Measurements from ENCODE around the gene MAGEB6B.
"Not testable (repeated sequence)": the region's sequence is repeated elsewhere in the genome, so short reads cannot be mapped to it uniquely, and the experiment has no call there.

MAGEB6B gene

GRCh38 chrX:26160301-26160700 is at the start of gene MAGEB6B:
TSS of gene MAGEB6B (plus strand) at chrX:26160601. CDS start at chrX:26160601, 0 bp downstream.
- DNase-seq: no peak

DNA sequence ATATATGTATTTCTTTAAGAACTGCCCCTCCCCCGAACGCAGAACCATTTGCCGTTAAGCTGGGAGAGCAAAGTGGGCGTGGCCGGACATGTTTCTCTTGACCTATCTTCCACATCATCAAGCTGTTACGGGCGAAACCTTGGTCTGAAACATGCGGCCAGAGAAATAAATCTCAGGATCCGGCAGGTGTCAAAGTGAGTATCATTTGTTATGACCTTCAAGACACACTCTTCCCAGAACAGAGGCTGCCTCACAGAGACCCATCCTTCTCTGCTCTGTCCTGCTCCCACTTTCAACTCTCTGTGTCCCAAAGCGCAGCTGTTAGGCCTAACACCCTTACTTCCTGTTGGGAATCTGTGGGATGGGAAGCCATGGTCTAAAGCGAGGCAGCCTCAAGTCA is 22.1 kb upstream of the MAGEB6B start, which contains the start of gene MAGEB18:
Gene MAGEB18, plus strand, starts transcription at position 70 of the 400 bp plus-strand sequence. CDS start 643 bp downstream, outside the sequence.
- no peak for DNase-seq

DNA sequence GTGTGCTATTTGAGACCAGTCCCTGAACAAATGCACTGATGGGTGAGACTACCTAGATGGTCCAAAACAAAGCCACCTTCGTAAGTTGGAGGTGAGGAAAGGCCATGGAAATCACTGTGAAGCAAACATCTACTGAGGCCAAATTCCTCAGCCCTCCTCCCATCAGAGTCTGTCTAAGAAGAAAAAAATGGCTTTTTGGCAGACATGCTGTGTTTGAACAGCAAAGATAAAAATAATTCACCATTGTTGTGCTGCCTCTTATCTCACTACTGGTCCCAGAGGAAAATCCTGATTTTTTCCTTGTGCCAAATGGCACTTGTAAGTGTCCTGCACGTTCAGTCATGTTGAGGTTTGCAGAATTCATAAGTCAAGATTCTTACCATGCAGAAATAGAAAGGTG is 14.4 kb upstream of the MAGEB6B start:
- DNase-seq: no peak

DNA sequence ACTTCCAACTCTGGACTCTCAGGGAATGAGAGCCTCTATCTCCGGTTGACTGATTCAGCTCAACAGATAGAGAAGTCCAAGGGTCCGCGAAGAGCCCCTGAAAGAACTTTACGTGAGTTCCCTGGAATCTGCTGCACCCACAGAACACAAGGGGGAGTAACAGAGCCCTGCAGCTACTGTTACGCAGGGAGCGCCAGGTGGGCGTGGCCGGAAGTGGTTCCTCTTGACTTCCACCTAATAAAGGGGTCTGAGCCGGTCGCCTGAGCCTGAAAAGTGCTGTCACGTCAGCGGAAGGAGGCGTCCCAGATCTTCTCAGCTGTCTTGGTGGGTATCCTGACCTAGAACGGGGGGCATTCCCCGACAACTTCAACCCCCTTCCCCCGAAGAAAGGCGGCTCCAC is 31.8 kb downstream of the MAGEB6B start, which contains the start of gene MAGEB6:
Gene MAGEB6, plus strand, starts transcription at position 237 of the 400 bp plus-strand sequence. CDS start 1,407 bp downstream, outside the sequence.
- no peak for DNase-seq

DNA sequence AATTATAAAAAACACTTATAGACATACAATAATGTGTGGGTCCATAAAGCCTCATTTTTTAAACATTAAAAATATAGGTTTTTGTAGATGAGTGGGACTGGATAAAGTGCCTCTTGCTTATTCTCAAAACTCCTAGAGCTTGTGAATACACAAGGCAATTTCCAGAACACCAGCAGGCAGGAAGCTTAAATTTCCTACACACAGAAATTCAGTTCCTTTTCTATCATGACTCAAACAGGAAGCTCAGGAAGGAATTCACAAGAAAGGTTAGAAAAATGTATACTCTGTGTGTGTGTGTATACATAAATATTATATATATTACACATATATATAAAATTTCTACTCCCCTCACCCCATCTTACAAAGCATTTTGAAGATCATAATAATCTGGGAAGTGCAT is 43.2 kb downstream of the MAGEB6B start:
- DNase-seq: no peak

DNA sequence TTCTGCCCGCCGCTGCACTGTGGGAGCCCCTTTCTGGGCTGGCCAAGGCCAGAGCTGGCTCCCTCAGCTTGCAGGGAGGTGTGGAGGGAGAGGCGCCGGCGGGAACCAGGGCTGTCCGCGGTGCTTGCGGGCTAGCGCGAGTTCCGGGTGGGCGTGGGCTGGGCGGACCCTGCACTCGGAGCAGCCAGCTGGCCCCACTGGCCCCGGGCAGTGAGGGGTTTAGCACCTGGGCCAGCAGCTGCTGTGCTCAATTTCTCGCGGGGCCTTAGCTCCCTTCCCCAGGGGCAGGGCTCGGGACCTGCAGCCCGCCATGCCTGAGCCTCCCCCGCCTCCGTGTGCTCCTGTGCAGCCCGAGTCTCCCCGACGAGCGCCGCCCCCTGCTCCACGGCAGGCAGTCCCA is 44.3 kb downstream of the MAGEB6B start:
- not testable (repeated sequence) for DNase-seq

GRCh38 chrX:26208012-26208411 is 47.6 kb downstream of the MAGEB6B start:
- no peak for DNase-seq

All from NCI-H1436 (cell line).